Upper lobe of right lung (tissue), 1 donor: ENCODE measurements around the gene KRT6A. TPM values are rescaled to one million over a fixed set of nuclear protein-coding genes. Genes with fewer than 3 reads are reported as not detected.

Source experiments
- ATAC-seq: fragments of 200-7000 bp; cut with Tn5 transposase; one replicate; pipeline ENCODE4 v1.9.1; 2020; ENCODE audit warnings: mild to moderate bottlenecking, moderate library complexity
- DNase-seq: peaks from one replicate; pipeline ENCODE4 v3.0.0-alpha.2; 2020
- H3K27ac ChIP-seq: fragments of 200-600 bp; one replicate; pipeline ENCODE4 v1.8.0; 2022
- H3K27me3 ChIP-seq: fragments of 200-600 bp; one replicate; pipeline ENCODE4 v1.8.0; 2022; ENCODE audit warnings: mild to moderate bottlenecking
- H3K36me3 ChIP-seq: fragments of 200-600 bp; one replicate; pipeline ENCODE4 v1.8.0; 2022
- H3K4me1 ChIP-seq: fragments of 200-600 bp; one replicate; pipeline ENCODE4 v1.8.0; 2022
- H3K4me3 ChIP-seq: fragments of 200-600 bp; one replicate; pipeline ENCODE4 v1.8.0; 2022; ENCODE audit warnings: mild to moderate bottlenecking
- H3K9me3 ChIP-seq: fragments of 200-600 bp; one replicate; pipeline ENCODE4 v1.8.0; 2022
- intact Hi-C: fragments of 100-400 bp; cut with DNase I; formaldehyde crosslinking; loops from one replicate; pipeline ENCODE4 v1.11.0; 2022
- total RNA-seq: library from RNA; stranded (reverse); fragmentation: NEBNext Ultra II Directional; extraction: Animal tissue kit (Norgen Biotek cat#: 25700); gene quantifications from one replicate; pipeline ENCODE4 v1.2.1, GENCODE V29; 2021
- TF ChIP-seq, protein P1 (sequence below): fragments of 200-600 bp; IDR thresholded peaks from one replicate; pipeline ENCODE4 v1.8.0; 2022; ENCODE audit warnings: antibody characterized with exemption
- donor health status: DM: no; HTN: yes; CAD: no; lungs with severe emphysema.

KRT6A gene
- total RNA-seq, 1 donor from 2014 or later: 3.0 TPM

DNA sequence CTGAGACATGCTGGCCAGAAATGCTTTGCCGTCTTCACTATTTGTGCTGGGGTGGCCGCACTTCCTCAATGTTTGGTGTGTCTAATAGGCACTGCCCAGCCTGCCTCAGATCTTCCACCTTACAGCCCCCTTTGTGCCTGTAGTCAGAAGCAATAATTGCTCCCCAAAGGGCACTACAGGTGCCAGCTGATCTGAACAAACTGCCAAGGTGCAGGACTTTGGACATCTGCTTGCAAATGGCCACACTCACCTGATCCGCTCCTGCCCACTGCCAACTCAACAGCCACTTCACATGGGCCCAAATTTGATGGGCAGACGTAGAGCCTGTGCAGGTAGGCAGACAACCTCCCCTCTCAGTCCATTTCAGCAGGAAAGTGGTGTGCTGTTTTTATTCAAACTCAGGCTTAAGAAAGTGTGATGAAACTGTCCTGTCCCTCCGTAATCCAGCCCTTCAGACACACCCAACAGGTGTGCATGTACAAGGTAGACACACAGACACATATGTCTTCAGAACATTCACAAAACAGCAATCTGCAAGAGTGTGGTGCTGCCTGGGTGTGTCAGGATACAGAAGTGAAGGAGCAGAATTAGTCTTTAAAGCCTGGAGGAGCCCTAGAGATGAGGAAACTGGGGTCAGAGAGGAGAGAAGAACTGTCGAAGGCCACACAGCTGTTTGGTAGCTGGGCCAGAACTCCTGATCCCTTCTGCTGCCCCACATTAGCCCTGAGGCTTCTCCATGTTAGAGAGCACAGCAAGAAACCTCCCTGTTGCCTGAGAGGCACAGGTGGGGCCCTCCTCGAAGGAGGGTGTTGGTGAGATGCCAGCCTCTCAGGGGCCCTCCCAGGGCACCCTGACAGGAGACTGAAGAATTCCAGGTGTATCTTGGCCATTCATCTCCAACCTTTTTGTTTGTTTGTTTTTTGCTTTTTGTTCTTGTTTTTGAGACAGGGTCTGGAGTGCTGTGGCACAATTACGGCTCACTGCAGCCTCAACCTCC lies 54.5 kb downstream of the KRT6A start:
- TF ChIP-seq, protein P1, sequence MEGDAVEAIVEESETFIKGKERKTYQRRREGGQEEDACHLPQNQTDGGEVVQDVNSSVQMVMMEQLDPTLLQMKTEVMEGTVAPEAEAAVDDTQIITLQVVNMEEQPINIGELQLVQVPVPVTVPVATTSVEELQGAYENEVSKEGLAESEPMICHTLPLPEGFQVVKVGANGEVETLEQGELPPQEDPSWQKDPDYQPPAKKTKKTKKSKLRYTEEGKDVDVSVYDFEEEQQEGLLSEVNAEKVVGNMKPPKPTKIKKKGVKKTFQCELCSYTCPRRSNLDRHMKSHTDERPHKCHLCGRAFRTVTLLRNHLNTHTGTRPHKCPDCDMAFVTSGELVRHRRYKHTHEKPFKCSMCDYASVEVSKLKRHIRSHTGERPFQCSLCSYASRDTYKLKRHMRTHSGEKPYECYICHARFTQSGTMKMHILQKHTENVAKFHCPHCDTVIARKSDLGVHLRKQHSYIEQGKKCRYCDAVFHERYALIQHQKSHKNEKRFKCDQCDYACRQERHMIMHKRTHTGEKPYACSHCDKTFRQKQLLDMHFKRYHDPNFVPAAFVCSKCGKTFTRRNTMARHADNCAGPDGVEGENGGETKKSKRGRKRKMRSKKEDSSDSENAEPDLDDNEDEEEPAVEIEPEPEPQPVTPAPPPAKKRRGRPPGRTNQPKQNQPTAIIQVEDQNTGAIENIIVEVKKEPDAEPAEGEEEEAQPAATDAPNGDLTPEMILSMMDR: no peak
- ATAC-seq: no peak
- intact Hi-C loops: no loop called here
- H3K9me3 ChIP-seq: no peaks in the 10 kb centered on the region
- H3K4me3 ChIP-seq: no peak overlapping the region
- DNase-seq: no peak
- H3K36me3 ChIP-seq: no peaks in the 10 kb centered on the region
- H3K4me1 ChIP-seq: no peaks in the 10 kb centered on the region
- peaks cover 14% of the 10 kb centered on the region for H3K27me3 ChIP-seq
- H3K27ac ChIP-seq: no peak overlapping the region

DNA sequence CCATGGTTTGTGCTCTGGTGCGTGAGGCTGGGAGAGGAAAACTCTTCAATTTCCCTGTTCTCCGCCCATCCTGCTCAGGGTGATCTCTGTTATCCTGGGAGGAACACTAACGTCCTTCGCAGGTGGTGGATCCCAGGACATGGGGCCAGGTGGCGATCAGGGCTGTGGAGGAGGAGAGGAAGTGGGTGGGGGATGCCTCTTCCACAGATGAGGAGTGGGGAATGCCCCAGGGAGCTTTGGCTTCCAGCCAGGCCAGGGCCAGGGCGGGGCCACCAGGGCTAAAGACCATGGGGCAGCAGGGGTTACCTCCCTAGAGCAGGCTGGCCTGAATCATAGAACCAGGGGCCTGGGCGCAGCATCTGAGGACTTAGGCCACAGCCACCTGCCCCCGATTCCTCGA lies 55.5 kb downstream of the KRT6A start:
- Histone ChIP-seq H3K4me1 (no peaks in the 10 kb centered on the region), H3K9me3 (no peaks in the 10 kb centered on the region), H3K4me3 (no peak overlapping the region), H3K27ac (no peak overlapping the region), H3K27me3 (peaks cover 25% of the 10 kb centered on the region), H3K36me3 (no peaks in the 10 kb centered on the region)
- no peak for ATAC-seq
- no peak for DNase-seq
- intact Hi-C loops: no loop called here
- TF ChIP-seq, protein P1: no peak

Other genes with a start within 250 kb of the KRT6A start
- 1.1 TPM for gene KRT86, start 218.6 kb downstream of the KRT6A start, total RNA-seq
- gene KRT81, start 201.7 kb downstream of the KRT6A start, total RNA-seq: not detected
- gene KRT83, start 171.9 kb downstream of the KRT6A start, total RNA-seq: not detected
- not detected for gene KRT85, start 125.8 kb downstream of the KRT6A start, total RNA-seq
- gene KRT84, start 107.6 kb downstream of the KRT6A start, total RNA-seq: not detected
- not detected for gene KRT82, start 86.9 kb downstream of the KRT6A start, total RNA-seq
- gene KRT75, start 58.9 kb downstream of the KRT6A start, total RNA-seq: not detected
- not detected for gene KRT6B, start 41.1 kb downstream of the KRT6A start, total RNA-seq
- gene KRT6C, start 19.5 kb downstream of the KRT6A start, total RNA-seq: not detected
- gene KRT5, start 27.1 kb upstream of the KRT6A start, total RNA-seq: 8.8 TPM
- gene KRT71, start 59.9 kb upstream of the KRT6A start, total RNA-seq: not detected
- gene KRT74, start 80.6 kb upstream of the KRT6A start, total RNA-seq: not detected
- gene KRT72, start 108.2 kb upstream of the KRT6A start, total RNA-seq: not detected
- gene KRT73, start 125.3 kb upstream of the KRT6A start, total RNA-seq: 0.52 TPM
- gene KRT2, start 159.0 kb upstream of the KRT6A start, total RNA-seq: not detected
- gene KRT1, start 187.2 kb upstream of the KRT6A start, total RNA-seq: 3.5 TPM
- not detected for gene KRT77, start 210.3 kb upstream of the KRT6A start, total RNA-seq